ENCODE measurements around the gene HDHD5.

Gene HDHD5

DNA sequence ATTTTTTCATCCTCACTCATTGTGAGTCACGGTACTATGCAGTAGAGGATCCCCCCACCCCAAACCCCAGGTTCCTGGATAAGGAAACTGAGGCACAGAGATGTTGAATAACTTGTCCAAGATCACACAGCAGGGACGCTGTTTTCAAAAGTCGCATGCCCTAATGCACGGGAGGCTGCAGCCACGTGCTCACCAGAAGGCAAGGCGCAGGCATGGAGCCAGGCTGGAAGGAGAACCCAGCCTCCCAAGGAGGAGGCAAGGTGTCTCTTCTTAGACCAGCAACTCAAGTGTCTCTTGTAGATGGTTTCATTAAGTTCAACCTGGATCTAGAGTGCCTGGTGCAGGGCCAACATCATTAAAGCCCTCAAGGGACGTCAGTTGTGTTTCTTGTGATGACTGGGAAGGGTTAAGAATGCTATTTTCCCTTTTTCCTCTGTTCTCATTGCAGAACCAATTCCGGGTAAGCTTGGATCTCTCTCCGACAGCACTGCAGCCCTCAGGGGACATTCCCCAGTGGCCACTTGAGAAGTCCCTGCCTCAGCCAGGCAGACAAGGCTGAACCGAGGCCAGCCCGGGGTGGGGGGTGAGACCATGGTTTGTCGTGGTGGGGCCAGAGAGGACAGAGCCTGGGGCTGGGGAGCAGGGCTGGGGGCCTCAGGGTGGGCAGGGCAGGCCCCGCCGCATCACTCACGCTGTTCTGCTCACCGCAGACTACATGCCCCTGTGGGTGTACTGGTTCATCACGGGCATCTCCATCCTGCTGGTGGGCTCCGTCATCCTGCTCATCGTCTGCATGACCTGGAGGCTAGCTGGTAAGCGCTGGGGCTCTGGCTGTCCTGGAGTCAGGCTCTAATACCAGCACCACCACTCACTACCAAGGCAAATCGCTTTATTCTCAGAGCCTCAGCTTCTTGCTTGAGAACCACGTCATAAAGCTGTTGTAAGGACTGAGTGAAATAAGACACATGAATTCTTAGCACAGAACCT, 53.6 kb downstream of the HDHD5 start:
- no peak for DNase-seq (ENCODE audit: low read depth)

DNA sequence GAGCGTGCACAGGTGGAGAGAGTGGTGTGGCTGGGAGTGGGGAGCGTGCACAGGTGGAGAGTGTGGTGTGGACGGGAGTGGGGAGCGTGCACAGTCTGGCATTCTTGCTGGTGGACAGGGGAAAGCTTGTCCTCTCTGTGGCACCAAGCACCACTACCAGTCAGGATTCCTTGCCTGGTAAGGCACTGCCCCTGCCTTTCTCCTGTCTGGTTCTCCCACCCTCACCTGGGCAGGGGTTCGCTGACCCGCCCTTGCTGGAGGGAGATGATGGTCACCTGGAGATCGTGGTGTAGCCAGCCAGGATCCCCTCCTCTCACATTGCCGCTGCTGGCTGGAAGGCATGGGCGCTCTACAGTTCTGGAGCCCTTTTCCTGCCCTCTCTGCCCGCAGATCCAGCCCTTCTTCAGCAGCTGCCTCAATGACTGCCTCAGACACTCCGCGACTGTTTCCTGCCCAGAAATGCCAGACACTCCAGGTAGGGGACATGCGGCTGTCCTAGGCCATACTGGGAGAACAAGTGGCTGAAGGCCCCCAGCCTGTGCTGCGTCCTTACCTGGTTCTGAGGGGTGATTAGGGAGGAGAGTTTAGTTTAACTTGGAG, 54.6 kb downstream of the HDHD5 start:
- DNase-seq (ENCODE audit: low read depth) = no peak

DNA sequence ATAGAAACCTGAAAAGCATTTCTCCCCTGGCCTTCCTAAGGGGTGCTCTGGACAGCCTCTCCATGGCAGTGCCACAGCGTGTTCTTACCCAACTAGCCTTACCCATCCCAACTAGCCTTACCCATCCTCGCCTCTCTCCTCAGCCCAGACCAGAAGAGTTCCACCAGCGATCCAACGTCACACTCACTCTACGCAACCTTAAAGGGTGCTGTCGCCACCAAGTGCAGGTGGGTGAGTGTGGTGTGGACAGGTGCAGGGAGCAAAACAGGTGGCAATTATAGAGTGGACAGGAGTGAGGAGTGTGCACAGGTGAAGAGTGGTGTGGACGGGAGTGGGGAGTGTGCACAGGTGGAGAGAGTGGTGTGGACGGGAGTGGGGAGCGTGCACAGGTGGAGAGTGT, 55.7 kb downstream of the HDHD5 start:
- no peak for DNase-seq (ENCODE audit: low read depth)

DNA sequence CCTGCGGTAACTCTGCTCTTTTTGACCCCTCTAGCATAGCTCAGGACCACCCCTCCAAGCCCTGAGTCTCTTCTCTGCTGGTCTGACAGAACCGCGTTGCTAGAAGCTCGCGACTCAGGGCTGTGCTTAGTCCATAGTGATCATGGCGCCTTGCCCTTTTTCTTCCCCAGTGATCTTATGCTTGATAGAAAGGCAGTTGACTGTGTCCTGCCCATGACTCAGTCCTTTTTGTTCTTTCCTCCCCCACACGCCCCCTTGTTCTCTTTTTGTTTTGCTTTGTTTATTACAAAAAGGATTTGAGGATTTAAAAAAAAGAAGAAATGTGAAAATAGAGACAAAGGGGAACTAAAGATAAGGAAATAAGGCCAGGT, 56.8 kb downstream of the HDHD5 start:
- no peak for DNase-seq (ENCODE audit: low read depth)

DNA sequence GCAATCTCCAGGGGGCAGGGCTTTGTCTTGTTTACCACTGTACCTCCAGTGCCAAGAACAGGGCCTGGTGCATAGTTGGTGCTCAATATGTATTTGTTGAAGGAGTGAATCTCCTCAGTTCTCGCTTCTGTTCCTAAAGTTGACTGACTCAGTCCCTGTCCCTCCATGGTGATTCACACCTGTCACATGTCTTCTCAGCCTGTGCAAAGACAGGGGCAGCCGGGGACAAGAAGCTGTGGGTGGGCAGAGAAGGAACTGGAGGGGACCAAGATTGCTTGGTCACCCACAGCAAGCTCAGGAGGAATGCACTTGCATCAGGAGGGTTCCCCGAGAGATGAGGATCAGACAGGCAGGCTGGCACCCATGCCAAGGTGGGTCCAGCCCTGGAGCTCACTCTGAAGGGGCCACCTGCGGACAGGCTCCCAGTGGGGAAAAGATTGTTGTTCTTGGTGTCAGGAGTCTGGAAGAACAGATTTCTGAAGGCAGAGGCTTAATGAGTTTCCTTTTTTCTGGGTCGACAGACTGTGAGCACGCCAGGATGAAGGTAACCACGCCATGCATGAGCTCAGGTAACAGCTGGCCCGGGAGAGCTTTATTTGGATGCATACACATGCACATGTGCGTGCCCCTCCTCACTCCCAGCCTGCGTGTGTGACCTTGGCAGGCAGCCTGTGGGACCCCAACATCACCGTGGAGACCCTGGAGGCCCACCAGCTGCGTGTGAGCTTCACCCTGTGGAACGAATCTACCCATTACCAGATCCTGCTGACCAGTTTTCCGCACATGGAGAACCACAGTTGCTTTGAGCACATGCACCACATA, 57.4 kb downstream of the HDHD5 start:
- no peak for DNase-seq (ENCODE audit: low read depth)

DNA sequence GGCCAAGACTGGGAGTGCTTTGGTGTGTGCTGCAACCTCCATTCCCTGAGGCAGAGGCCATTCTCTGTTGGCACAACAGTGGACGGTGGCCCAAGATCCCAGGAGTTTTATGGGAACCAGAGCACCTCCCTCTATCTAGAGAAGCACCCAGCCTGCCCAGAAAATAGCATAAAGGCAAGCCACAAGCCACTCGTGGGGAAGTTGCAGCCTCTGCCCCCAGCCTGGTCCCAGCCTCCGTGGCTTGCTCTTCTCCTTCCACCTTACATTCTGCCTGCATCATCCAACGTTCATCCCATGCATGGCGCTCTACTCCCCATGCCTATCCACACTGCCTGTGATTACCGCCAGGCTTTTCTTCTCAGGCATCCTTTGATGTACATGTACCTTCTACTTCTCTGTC, 58.5 kb downstream of the HDHD5 start:
- no peak for DNase-seq (ENCODE audit: low read depth)

- DNase-seq (ENCODE audit: low read depth) = no peak
Observed at GRCh38 chr22:17098379-17098819, 60.7 kb downstream of the HDHD5 start.

DNA sequence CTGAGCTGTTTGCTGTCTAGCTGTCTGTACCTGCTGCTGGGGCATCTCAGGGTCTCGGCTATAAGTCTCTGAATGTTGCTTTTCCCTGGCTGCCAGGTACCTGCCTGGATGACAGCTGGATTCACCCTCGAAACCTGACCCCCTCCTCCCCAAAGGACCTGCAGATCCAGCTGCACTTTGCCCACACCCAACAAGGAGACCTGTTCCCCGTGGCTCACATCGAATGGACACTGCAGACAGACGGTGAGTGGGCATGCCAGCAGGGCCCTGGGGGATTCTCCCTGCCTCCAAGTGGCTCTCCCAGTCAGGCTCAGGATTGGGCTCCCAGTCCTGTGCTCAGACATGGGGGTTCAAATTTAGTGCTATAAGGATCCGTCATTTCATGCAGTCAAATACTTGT, 61.4 kb downstream of the HDHD5 start:
- DNase-seq (ENCODE audit: low read depth) = no peak

DNA sequence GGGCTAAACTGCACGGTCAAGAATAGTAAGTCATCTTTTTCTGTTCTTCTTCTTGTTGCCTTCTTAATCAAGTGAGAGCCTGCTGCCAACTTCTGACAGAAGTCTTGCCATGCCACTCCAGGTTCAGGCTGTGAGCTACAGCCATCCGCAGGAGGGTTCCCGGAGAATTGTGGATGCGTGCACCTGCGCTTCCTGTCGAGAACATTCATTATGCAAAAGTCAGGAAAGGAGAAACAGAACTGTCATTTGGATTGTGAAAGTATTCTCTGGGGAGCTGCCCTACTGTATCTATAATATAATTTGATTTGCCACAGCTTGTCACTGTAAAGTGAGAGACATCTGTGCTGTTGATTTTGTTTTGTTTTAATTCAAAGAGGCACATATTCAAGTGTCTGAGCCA, 62.0 kb downstream of the HDHD5 start:
- no peak for DNase-seq (ENCODE audit: low read depth)

GRCh38 chr22:17096071-17096470, 63.0 kb downstream of the HDHD5 start:
- DNase-seq (ENCODE audit: low read depth) = no peak

GRCh38 chr22:17095538-17095937, 63.5 kb downstream of the HDHD5 start:
- no peak for DNase-seq (ENCODE audit: low read depth)

- no peak for DNase-seq (ENCODE audit: low read depth)
Observed at GRCh38 chr22:17093081-17093480, 66.0 kb downstream of the HDHD5 start.

GRCh38 chr22:17091851-17092250, 67.2 kb downstream of the HDHD5 start:
- no peak for DNase-seq (ENCODE audit: low read depth)

- DNase-seq (ENCODE audit: low read depth) = no peak
Observed at GRCh38 chr22:17090550-17090949, 68.5 kb downstream of the HDHD5 start.

Data from activated T-helper 9 cell treated with anti-CD3 and anti-CD28 coated beads, Interleukin-2, amount 50 U/mL, for 16 hours (primary cell).